Gastroesophageal sphincter (tissue), 4 donors: Measurements from ENCODE around the gene GPR149. TPM values are rescaled to one million over a fixed set of nuclear protein-coding genes. Genes with fewer than 3 reads are reported as not detected.
A peak's percentile ranks its signal among the peaks of the same experiment; 100 is the strongest.

Source experiments
- ATAC-seq: fragments of 150-250 bp; one replicate; pipeline ENCODE4 v1.9.1; 2016; ENCODE audit warnings: mild to moderate bottlenecking, moderate library complexity
- H3K27ac ChIP-seq, 4 donors: fragments of 200-600 bp; sonication (generic) in 3 of 4; 1 replicate in 3 of 4; 2 replicates in 1 of 4; pipeline ENCODE4 v1.5.1; 2016 to 2019
- H3K27me3 ChIP-seq: fragments of 200-600 bp; sonication (generic); one replicate; pipeline ENCODE4 v1.5.1; 2019
- H3K36me3 ChIP-seq, 2 donors: fragments of 200-600 bp; sonication (generic); one replicate each; pipeline ENCODE4 v1.5.1; 2019; ENCODE audit warnings: control low read depth in 1 of 2
- H3K4me1 ChIP-seq, 3 donors: fragments of 200-600 bp; sonication (generic); 1 replicate in 2 of 3; 2 replicates in 1 of 3; pipeline ENCODE4 v1.5.1; 2016 to 2019; ENCODE audit warnings: control low read depth in 2 of 3
- H3K4me3 ChIP-seq, 2 donors: fragments of 200-600 bp; sonication (generic); one replicate each; pipeline ENCODE4 v1.5.1; 2019; ENCODE audit warnings: mild to moderate bottlenecking in 1 of 2, moderate library complexity in 1 of 2
- H3K9me3 ChIP-seq, 3 donors: fragments of 200-600 bp; sonication (generic); one replicate each; pipeline ENCODE4 v1.5.1; 2017 to 2019; ENCODE audit warnings: control low read depth in 2 of 3
- CTCF ChIP-seq, 4 experiments: fragments of 200-600 bp in 2 of 4; fragments of 450-650 bp in 2 of 4; sonication (generic) in 1 of 4; IDR thresholded peaks; one replicate each; pipeline ENCODE4 v1.5.1; 2017 to 2019; ENCODE audit warnings: antibody characterized with exemption in 4 of 4, mild to moderate bottlenecking in 2 of 4, moderate library complexity in 2 of 4
- EP300 ChIP-seq: sonication (generic); formaldehyde crosslinking; IDR thresholded peaks from one replicate; pipeline ENCODE4 v1.6.1; 2017; ENCODE audit warnings: antibody characterized with exemption, mild to moderate bottlenecking
- POLR2A ChIP-seq, 2 donors: fragments of 450-650 bp; IDR thresholded peaks; one replicate each; pipeline ENCODE4 v1.6.1; 2017; ENCODE audit warnings: antibody characterized with exemption in 2 of 2, mild to moderate bottlenecking in 2 of 2, moderate library complexity in 1 of 2
- POLR2AphosphoS5 ChIP-seq: sonication (generic); formaldehyde crosslinking; IDR thresholded peaks from one replicate; pipeline ENCODE4 v1.6.1; 2017; ENCODE audit warnings: antibody characterized with exemption
- WGBS, 2 donors: methylation state at CpG; one replicate each; pipeline ENCODE4 v1.1.5; 2018; ENCODE audit warnings: low coverage in 1 of 2; 5-methylcytosine and 5-hydroxymethylcytosine counted together
- total RNA-seq, 4 donors: library from RNA; depleted of rRNA; stranded (reverse); fragments of >200 nt; gene quantifications; one replicate each; pipeline ENCODE4 v1.1.0, GENCODE V29; 2016

The GPR149 gene
- total RNA-seq, 4 donors from 2014 or later, result not detected

- H3K27me3 ChIP-seq, result no peaks in the 10 kb centered on the region
- peaks cover 5 to 58% (median 6%) of the 10 kb centered on the region in 3 donors for H3K4me1 ChIP-seq
- TF ChIP-seq POLR2A (IDR thresholded peaks at IDR 0.05), result no peak
- no peak for TF ChIP-seq CTCF (IDR thresholded peaks at IDR 0.05)
- no peak for TF ChIP-seq EP300
- TF ChIP-seq POLR2AphosphoS5, result no peak
- no peak overlapping the region for H3K4me3 ChIP-seq
- WGBS, 2 donors, result 69 to 76% methylated on average over 5 of the region's 5 CpGs
- no peak for ATAC-seq
- no peaks in the 10 kb centered on the region for H3K9me3 ChIP-seq
- no peak overlapping the region for H3K27ac ChIP-seq
- peaks cover 5 to 24% of the 10 kb centered on the region in 2 donors for H3K36me3 ChIP-seq
Observed at GRCh38 chr3:154316974-154317767, 112.8 kb downstream of the GPR149 start.

GRCh38 chr3:154314152-154314551, 115.8 kb downstream of the GPR149 start:
- TF ChIP-seq EP300, result no peak
- no peak for TF ChIP-seq POLR2AphosphoS5
- TF ChIP-seq POLR2A (IDR thresholded peaks at IDR 0.05), result no peak
- no peak for TF ChIP-seq CTCF (IDR thresholded peaks at IDR 0.05)
- Histone ChIP-seq H3K4me3 (no peak overlapping the region), H3K9me3 (no peaks in the 10 kb centered on the region), H3K4me1 (peaks cover 2 to 28% (median 6%) of the 10 kb centered on the region in 3 donors), H3K27ac (no peak overlapping the region), H3K36me3 (peaks cover 5 to 25% of the 10 kb centered on the region in 2 donors), H3K27me3 (no peaks in the 10 kb centered on the region)
- ATAC-seq, result no peak
- WGBS, 2 donors, result 92% methylated on average over 1 of the region's 1 CpG; no CpG with 5 or more reads in 1 of the 2 donors

- Histone ChIP-seq H3K4me3 (no peak overlapping the region), H3K4me1 (peaks cover 0 to 5% (median 0%) of the 10 kb centered on the region in 3 donors), H3K27ac (no peak overlapping the region), H3K9me3 (no peaks in the 10 kb centered on the region), H3K36me3 (peaks cover 5 to 49% of the 10 kb centered on the region in 2 donors), H3K27me3 (no peaks in the 10 kb centered on the region)
- TF ChIP-seq CTCF (IDR thresholded peaks at IDR 0.05) (no peak), POLR2AphosphoS5 (peak; percentile 22)
- ATAC-seq, result no peak
Observed at GRCh38 chr3:154310840-154311239, 119.2 kb downstream of the GPR149 start.

- no peaks in the 10 kb centered on the region for H3K27me3 ChIP-seq
- TF ChIP-seq POLR2AphosphoS5 (no peak), POLR2A (IDR thresholded peaks at IDR 0.05) (no peak), EP300 (no peak), CTCF (IDR thresholded peaks at IDR 0.05) (no peak)
- H3K4me1 ChIP-seq, result peaks cover 0 to 8% (median 0%) of the 10 kb centered on the region in 3 donors
- H3K9me3 ChIP-seq, result no peaks in the 10 kb centered on the region
- no peak overlapping the region for H3K27ac ChIP-seq
- peaks cover 9 to 58% of the 10 kb centered on the region in 2 donors for H3K36me3 ChIP-seq
- ATAC-seq, result no peak
- no peak overlapping the region for H3K4me3 ChIP-seq
Observed at GRCh38 chr3:154307363-154307762, 122.6 kb downstream of the GPR149 start.

GRCh38 chr3:154304936-154305335, 125.1 kb downstream of the GPR149 start:
- peaks cover 0 to 8% (median 0%) of the 10 kb centered on the region in 3 donors for H3K4me1 ChIP-seq
- H3K27ac ChIP-seq, result no peak overlapping the region
- no peak overlapping the region for H3K4me3 ChIP-seq
- TF ChIP-seq EP300, result no peak
- no peak for TF ChIP-seq POLR2AphosphoS5
- no peak for TF ChIP-seq CTCF (IDR thresholded peaks at IDR 0.05)
- no peak for TF ChIP-seq POLR2A (IDR thresholded peaks at IDR 0.05)
- no peaks in the 10 kb centered on the region for H3K9me3 ChIP-seq
- no peaks in the 10 kb centered on the region for H3K27me3 ChIP-seq
- H3K36me3 ChIP-seq, result peaks cover 9 to 83% of the 10 kb centered on the region in 2 donors
- WGBS, 2 donors, result 82 to 92% methylated on average over 3 of the region's 3 CpGs
- ATAC-seq, result no peak
